ENCODE measurements around the gene SERPINA5. TPM values are rescaled to one million over a fixed set of nuclear protein-coding genes. Genes with fewer than 3 reads are reported as not detected.

Gene SERPINA5
- total RNA-seq, 4 donors from 2014 or later: 6.5 to 28.0 (median 10.2) TPM

DNA sequence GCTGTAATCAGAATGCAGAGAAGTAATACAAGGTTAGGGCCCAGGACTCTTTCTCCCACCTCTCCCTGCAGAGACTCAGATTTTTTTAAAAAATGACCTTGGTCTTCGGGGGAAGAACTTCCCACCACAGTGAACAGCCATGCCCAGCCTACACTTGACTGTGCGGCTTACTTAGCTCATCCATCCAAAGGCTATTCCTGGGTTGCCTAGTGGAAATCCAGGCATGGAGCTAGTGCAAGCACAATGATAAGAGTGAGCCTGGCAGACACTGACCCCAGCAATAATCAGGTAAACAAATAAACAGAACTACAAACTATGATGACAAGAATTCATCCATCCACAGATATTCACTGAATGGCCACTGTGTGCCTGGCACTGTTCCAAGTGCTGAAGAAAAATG is 14.7 kb downstream of the SERPINA5 start:
- DNase-seq (ENCODE audit: low spot score in 2 of 2): no peak
- H3K4me1 ChIP-seq: peaks cover 0 to 32% (median 30%) of the 10 kb centered on the region in 4 donors
- H3K4me3 ChIP-seq: no peak overlapping the region
- H3K27ac ChIP-seq: no peak overlapping the region
- peaks cover 0 to 3% (median 0%) of the 10 kb centered on the region in 3 donors for H3K36me3 ChIP-seq
- TF ChIP-seq POLR2A (IDR thresholded peaks at IDR 0.05) (no peak), EP300 (IDR thresholded peaks at IDR 0.05) (no peak), CTCF (IDR thresholded peaks at IDR 0.05) (no peak)
- 46 to 61% methylated on average over 2 of the region's 2 CpGs for WGBS, 2 donors
- no peaks in the 10 kb centered on the region for H3K27me3 ChIP-seq
- H3K9me3 ChIP-seq: no peaks in the 10 kb centered on the region

- Histone ChIP-seq H3K4me1 (peaks cover 0 to 35% (median 30%) of the 10 kb centered on the region in 4 donors), H3K4me3 (no peak overlapping the region), H3K9me3 (no peaks in the 10 kb centered on the region), H3K36me3 (no peaks in the 10 kb centered on the region), H3K27me3 (no peaks in the 10 kb centered on the region), H3K27ac (no peak overlapping the region)
- TF ChIP-seq POLR2A (IDR thresholded peaks at IDR 0.05) (no peak), CTCF (IDR thresholded peaks at IDR 0.05) (no peak), EP300 (IDR thresholded peaks at IDR 0.05) (no peak)
- no peak for DNase-seq (ENCODE audit: low spot score in 2 of 2)
- WGBS, 2 donors: 83 to 92% methylated on average over 9 of the region's 9 CpGs
These were observed 15.1 kb downstream of the SERPINA5 start for GRCh38 chr14:94596361-94596760.

GRCh38 chr14:94597788-94598187 is 16.6 kb downstream of the SERPINA5 start:
- DNase-seq (ENCODE audit: low spot score in 2 of 2): no peak
- Histone ChIP-seq H3K4me1 (peaks cover 0 to 49% (median 42%) of the 10 kb centered on the region in 4 donors), H3K36me3 (no peaks in the 10 kb centered on the region), H3K27me3 (no peaks in the 10 kb centered on the region), H3K9me3 (no peaks in the 10 kb centered on the region), H3K27ac (peak overlapping the region in 1 of 4 donors; percentile 81), H3K4me3 (no peak overlapping the region)
- WGBS, 2 donors: 82% methylated on average over 5 of the region's 5 CpGs
- no peak for TF ChIP-seq CTCF (IDR thresholded peaks at IDR 0.05)
- no peak for TF ChIP-seq EP300 (IDR thresholded peaks at IDR 0.05)
- no peak for TF ChIP-seq POLR2A (IDR thresholded peaks at IDR 0.05)

GRCh38 chr14:94598506-94598815 is 17.2 kb downstream of the SERPINA5 start:
- no peak for DNase-seq (ENCODE audit: low spot score in 2 of 2)
- H3K27me3 ChIP-seq: no peaks in the 10 kb centered on the region
- H3K4me1 ChIP-seq: peaks cover 0 to 53% (median 43%) of the 10 kb centered on the region in 4 donors
- H3K4me3 ChIP-seq: no peak overlapping the region
- no peaks in the 10 kb centered on the region for H3K36me3 ChIP-seq
- WGBS, 2 donors: 54 to 58% methylated on average over 7 of the region's 7 CpGs
- TF ChIP-seq CTCF (IDR thresholded peaks at IDR 0.05) (no peak), POLR2A (IDR thresholded peaks at IDR 0.05) (no peak), EP300 (IDR thresholded peaks at IDR 0.05) (no peak)
- no peaks in the 10 kb centered on the region for H3K9me3 ChIP-seq
- peak overlapping the region; percentile 69 to 90 (median 77) for H3K27ac ChIP-seq

- peak in 4 of 5 experiments; percentile 16 to 45 (median 26) for TF ChIP-seq CTCF (IDR thresholded peaks at IDR 0.05)
- TF ChIP-seq POLR2A (IDR thresholded peaks at IDR 0.05): no peak
- TF ChIP-seq EP300 (IDR thresholded peaks at IDR 0.05): peak; percentile 82 to 97
- H3K27me3 ChIP-seq: no peaks in the 10 kb centered on the region
- H3K27ac ChIP-seq: peak overlapping the region; percentile 73 to 91 (median 78)
- no peaks in the 10 kb centered on the region for H3K36me3 ChIP-seq
- H3K4me3 ChIP-seq: no peak overlapping the region
- H3K4me1 ChIP-seq: peaks cover 0 to 53% (median 43%) of the 10 kb centered on the region in 4 donors
- 57 to 61% methylated on average over 11 of the region's 11 CpGs for WGBS, 2 donors
- peak; percentile 61 to 79 for DNase-seq (ENCODE audit: low spot score in 2 of 2)
- no peaks in the 10 kb centered on the region for H3K9me3 ChIP-seq
These were observed 17.8 kb downstream of the SERPINA5 start for GRCh38 chr14:94598816-94599655.
